ENCODE measurements around the gene PEAK1.

- no peak for TF ChIP-seq CTCF (IDR thresholded peaks at IDR 0.05)
- TF ChIP-seq POLR2A (IDR thresholded peaks at IDR 0.05), result no peak
Observed at GRCh38 chr15:77373441-77373840, 46.5 kb downstream of the PEAK1 start.
